Measurements from ENCODE around the gene SEPTIN12.

DNA sequence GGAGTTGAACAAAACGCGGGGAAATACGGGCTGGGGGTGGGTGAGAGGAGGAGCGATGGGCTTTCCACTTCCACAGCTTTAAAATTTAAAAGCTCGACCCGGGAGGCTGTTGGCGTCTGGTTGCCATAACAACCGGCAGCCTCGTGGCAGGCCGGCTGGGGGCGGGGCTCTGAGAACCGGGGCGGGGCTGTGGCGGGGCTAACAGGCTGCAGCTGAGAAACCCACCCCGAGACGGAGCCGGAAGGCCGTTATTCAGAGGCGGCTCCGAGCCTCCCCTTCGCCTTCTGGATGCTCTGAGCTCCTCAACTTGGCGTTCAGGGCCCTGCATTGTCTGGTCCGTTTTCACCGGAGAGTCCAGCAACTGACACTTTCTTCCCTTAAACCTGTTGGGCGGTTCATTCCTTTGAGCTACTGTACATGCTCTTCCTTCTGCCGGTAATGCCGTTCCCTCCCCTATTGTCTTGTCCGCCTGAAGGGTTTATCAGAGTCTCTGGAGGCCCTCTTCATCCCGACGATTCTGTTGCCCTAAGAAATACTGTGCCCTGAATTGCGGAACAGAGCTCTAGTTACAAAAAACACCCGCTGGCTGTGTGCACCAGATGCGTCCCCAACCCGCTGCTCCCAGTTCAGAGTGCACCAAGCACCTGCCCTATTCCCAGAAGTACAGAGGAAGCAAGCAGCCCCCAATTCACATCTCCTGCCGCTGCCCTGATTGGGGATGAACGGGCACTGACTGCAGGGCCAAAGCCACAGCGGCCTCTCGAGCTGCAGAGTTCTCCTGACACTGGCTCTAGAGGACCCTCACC is 53.2 kb downstream of the SEPTIN12 start:
- TF ChIP-seq, protein P1, sequence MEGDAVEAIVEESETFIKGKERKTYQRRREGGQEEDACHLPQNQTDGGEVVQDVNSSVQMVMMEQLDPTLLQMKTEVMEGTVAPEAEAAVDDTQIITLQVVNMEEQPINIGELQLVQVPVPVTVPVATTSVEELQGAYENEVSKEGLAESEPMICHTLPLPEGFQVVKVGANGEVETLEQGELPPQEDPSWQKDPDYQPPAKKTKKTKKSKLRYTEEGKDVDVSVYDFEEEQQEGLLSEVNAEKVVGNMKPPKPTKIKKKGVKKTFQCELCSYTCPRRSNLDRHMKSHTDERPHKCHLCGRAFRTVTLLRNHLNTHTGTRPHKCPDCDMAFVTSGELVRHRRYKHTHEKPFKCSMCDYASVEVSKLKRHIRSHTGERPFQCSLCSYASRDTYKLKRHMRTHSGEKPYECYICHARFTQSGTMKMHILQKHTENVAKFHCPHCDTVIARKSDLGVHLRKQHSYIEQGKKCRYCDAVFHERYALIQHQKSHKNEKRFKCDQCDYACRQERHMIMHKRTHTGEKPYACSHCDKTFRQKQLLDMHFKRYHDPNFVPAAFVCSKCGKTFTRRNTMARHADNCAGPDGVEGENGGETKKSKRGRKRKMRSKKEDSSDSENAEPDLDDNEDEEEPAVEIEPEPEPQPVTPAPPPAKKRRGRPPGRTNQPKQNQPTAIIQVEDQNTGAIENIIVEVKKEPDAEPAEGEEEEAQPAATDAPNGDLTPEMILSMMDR (conservative IDR thresholded peaks at IDR 0.05; ENCODE audit: low read length): no peak
- TF ChIP-seq EZH2phosphoT487 (IDR thresholded peaks at IDR 0.05; ENCODE audit: borderline replicate concordance): no peak
